WTC11 (cell line): ENCODE measurements around the gene ZNHIT3. TPM values are rescaled to one million over a fixed set of nuclear protein-coding genes. Genes with fewer than 3 reads are reported as not detected.

Source experiments
- ATAC-seq: fragments of 200-7000 bp; cut with Tn5 transposase; 2 replicates; pipeline ENCODE4 v1.10.0; 2021; ENCODE audit warnings: mild to moderate bottlenecking, moderate library complexity
- CTCF ChIA-PET: fragments of 300-600 bp; sonication (Branson Sonifier 250); formaldehyde crosslinking; loops from one replicate; lab custom pipeline; 2021; ENCODE audit warnings: antibody characterized with exemption; lab: Charles Lee
- POLR2A ChIA-PET: fragments of 350-600 bp; sonication (Branson Sonifier 250); formaldehyde crosslinking; loops from one replicate; lab custom pipeline; 2021; ENCODE audit warnings: antibody characterized with exemption; lab: Charles Lee
- DNase-seq: peaks from one replicate; pipeline ENCODE4 v3.0.0; 2021; ENCODE audit warnings: low spot score
- H3K27ac Mint-ChIP-seq: 2 replicates; pipeline ENCODE4 v1.8.0; 2021; ENCODE audit warnings: mixed read lengths
- H3K27me3 Mint-ChIP-seq: 2 replicates; pipeline ENCODE4 v1.8.0; 2021; ENCODE audit warnings: low read depth, mild to moderate bottlenecking, moderate library complexity, mixed read lengths
- H3K36me3 Mint-ChIP-seq: 2 replicates; pipeline ENCODE4 v1.8.0; 2021; ENCODE audit warnings: mixed read lengths
- H3K4me1 Mint-ChIP-seq: 2 replicates; pipeline ENCODE4 v1.8.0; 2022; ENCODE audit warnings: mixed read lengths
- H3K4me3 Mint-ChIP-seq: 2 replicates; pipeline ENCODE4 v1.8.0; 2021; ENCODE audit warnings: mild to moderate bottlenecking, moderate library complexity, mixed read lengths
- H3K9me3 Mint-ChIP-seq: 2 replicates; pipeline ENCODE4 v1.8.0; 2021; ENCODE audit warnings: mixed read lengths
- ERG ChIP-seq: fragments of 250-450 bp; sonication (Bioruptor Pico); IDR thresholded peaks from 2 replicates; pipeline ENCODE4 v1.8.0; 2021; ENCODE audit warnings: mild to moderate bottlenecking
- GABPB1 ChIP-seq: sonication (generic); formaldehyde crosslinking; IDR thresholded peaks from 2 replicates; pipeline ENCODE4 v1.8.1; 2023; ENCODE audit warnings: mild to moderate bottlenecking, missing genetic modification reagents
- KAT7 ChIP-seq: sonication (generic); formaldehyde crosslinking; IDR thresholded peaks from 2 replicates; pipeline ENCODE4 v1.8.1; 2023; ENCODE audit warnings: missing genetic modification reagents, mild to moderate bottlenecking, borderline replicate concordance
- MYBL2 ChIP-seq: sonication (generic); formaldehyde crosslinking; IDR thresholded peaks from 2 replicates; pipeline ENCODE4 v1.8.1; 2023; ENCODE audit warnings: mild to moderate bottlenecking, moderate library complexity, missing genetic modification reagents
- NFE2L1 ChIP-seq: sonication (generic); formaldehyde crosslinking; IDR thresholded peaks from 2 replicates; pipeline ENCODE4 v1.8.1; 2023; ENCODE audit warnings: missing genetic modification reagents
- NR1H2 ChIP-seq: sonication (generic); formaldehyde crosslinking; IDR thresholded peaks from 2 replicates; pipeline ENCODE4 v1.9.0; 2021; ENCODE audit warnings: mild to moderate bottlenecking, moderate library complexity, missing genetic modification reagents
- SMAD4 ChIP-seq: sonication (generic); formaldehyde crosslinking; IDR thresholded peaks from 2 replicates; pipeline ENCODE4 v1.8.0; 2022; ENCODE audit warnings: mild to moderate bottlenecking, missing genetic modification reagents
- SOX15 ChIP-seq: fragments of 250-450 bp; sonication (Bioruptor Pico); IDR thresholded peaks from 2 replicates; pipeline ENCODE4 v1.9.0; 2021; ENCODE audit warnings: mild to moderate bottlenecking
- ZNF219 ChIP-seq: sonication (generic); formaldehyde crosslinking; IDR thresholded peaks from 2 replicates; pipeline ENCODE4 v1.8.0; 2023; ENCODE audit warnings: missing genetic modification reagents, mild to moderate bottlenecking, borderline replicate concordance
- ZNF232 ChIP-seq: sonication (generic); formaldehyde crosslinking; IDR thresholded peaks from 2 replicates; pipeline ENCODE4 v1.8.0; 2022; ENCODE audit warnings: mild to moderate bottlenecking, missing genetic modification reagents
- ZNF263 ChIP-seq: sonication (generic); formaldehyde crosslinking; IDR thresholded peaks from 2 replicates; pipeline ENCODE4 v1.8.1; 2022; ENCODE audit warnings: low read depth, mild to moderate bottlenecking, moderate library complexity, missing genetic modification reagents
- ZNF317 ChIP-seq: sonication (generic); formaldehyde crosslinking; IDR thresholded peaks from 2 replicates; pipeline ENCODE4 v1.8.1; 2023; ENCODE audit warnings: low read depth, mild to moderate bottlenecking, moderate library complexity, missing genetic modification reagents, borderline replicate concordance
- ZNF671 ChIP-seq: fragments of 250-450 bp; sonication (Bioruptor Pico); IDR thresholded peaks from 2 replicates; pipeline ENCODE4 v1.8.0; 2021; ENCODE audit warnings: mild to moderate bottlenecking
- total RNA-seq: library from RNA; stranded (reverse); gene quantifications from 3 replicates; pipeline ENCODE4 v1.2.3, GENCODE V29; 2021
- TF ChIP-seq, protein P1 (sequence below): fragments of 250-450 bp; sonication (Bioruptor Pico); IDR thresholded peaks from 2 replicates; pipeline ENCODE4 v2.1.2; 2022; ENCODE audit warnings: mild to moderate bottlenecking, moderate library complexity
- TF ChIP-seq, protein P2 (sequence below): fragments of 250-450 bp; sonication (Bioruptor Pico); IDR thresholded peaks from 2 replicates; pipeline ENCODE4 v1.9.0; 2021; ENCODE audit warnings: mild to moderate bottlenecking
- TF ChIP-seq, protein P3 (sequence below): sonication (generic); formaldehyde crosslinking; IDR thresholded peaks from 2 replicates; pipeline ENCODE4 v1.8.0; 2023; ENCODE audit warnings: missing genetic modification reagents

The ZNHIT3 gene
- total RNA-seq, 1 experiment from 2014 or later, result 47.0 TPM

- Mint-ChIP-seq H3K4me1 (0 out of 2 replicates have a peak, but pooled peaks cover 5% of the 10 kb centered on the region), H3K36me3 (peaks cover 14% of the 10 kb centered on the region), H3K27ac (no peak overlapping the region), H3K4me3 (no peak overlapping the region), H3K9me3 (no peaks in the 10 kb centered on the region)
- ChIA-PET POLR2A (no interaction called here), CTCF (interaction anchor here (1.3 kb wide), 1 partner anchor 62 kb away, joined by 8 read pairs; no protein-coding TSS in a partner anchor)
- ATAC-seq (no peak), DNase-seq (no peak)
- TF ChIP-seq ERG (CRISPR knock-in tag) (no peak), ZNF263 (CRISPR knock-in tag) (no peak), GABPB1 (no peak), ZNF671 (CRISPR knock-in tag) (no peak), MYBL2 (CRISPR knock-in tag) (no peak), SOX15 (no peak), KAT7 (CRISPR knock-in tag) (no peak), ZNF317 (CRISPR knock-in tag) (no peak), ZNF219 (no peak)
- TF ChIP-seq, protein P1, sequence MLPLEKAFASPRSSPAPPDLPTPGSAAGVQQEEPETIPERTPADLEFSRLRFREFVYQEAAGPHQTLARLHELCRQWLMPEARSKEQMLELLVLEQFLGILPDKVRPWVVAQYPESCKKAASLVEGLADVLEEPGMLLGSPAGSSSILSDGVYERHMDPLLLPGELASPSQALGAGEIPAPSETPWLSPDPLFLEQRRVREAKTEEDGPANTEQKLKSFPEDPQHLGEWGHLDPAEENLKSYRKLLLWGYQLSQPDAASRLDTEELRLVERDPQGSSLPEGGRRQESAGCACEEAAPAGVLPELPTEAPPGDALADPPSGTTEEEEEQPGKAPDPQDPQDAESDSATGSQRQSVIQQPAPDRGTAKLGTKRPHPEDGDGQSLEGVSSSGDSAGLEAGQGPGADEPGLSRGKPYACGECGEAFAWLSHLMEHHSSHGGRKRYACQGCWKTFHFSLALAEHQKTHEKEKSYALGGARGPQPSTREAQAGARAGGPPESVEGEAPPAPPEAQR (CRISPR knock-in tag), result no peak
- TF ChIP-seq, protein P2, sequence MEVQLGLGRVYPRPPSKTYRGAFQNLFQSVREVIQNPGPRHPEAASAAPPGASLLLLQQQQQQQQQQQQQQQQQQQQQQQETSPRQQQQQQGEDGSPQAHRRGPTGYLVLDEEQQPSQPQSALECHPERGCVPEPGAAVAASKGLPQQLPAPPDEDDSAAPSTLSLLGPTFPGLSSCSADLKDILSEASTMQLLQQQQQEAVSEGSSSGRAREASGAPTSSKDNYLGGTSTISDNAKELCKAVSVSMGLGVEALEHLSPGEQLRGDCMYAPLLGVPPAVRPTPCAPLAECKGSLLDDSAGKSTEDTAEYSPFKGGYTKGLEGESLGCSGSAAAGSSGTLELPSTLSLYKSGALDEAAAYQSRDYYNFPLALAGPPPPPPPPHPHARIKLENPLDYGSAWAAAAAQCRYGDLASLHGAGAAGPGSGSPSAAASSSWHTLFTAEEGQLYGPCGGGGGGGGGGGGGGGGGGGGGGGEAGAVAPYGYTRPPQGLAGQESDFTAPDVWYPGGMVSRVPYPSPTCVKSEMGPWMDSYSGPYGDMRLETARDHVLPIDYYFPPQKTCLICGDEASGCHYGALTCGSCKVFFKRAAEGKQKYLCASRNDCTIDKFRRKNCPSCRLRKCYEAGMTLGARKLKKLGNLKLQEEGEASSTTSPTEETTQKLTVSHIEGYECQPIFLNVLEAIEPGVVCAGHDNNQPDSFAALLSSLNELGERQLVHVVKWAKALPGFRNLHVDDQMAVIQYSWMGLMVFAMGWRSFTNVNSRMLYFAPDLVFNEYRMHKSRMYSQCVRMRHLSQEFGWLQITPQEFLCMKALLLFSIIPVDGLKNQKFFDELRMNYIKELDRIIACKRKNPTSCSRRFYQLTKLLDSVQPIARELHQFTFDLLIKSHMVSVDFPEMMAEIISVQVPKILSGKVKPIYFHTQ, result no peak
- TF ChIP-seq, protein P3, sequence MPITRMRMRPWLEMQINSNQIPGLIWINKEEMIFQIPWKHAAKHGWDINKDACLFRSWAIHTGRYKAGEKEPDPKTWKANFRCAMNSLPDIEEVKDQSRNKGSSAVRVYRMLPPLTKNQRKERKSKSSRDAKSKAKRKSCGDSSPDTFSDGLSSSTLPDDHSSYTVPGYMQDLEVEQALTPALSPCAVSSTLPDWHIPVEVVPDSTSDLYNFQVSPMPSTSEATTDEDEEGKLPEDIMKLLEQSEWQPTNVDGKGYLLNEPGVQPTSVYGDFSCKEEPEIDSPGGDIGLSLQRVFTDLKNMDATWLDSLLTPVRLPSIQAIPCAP (CRISPR knock-in tag), result no peak
- TF ChIP-seq, all 79 proteins: peak for 0
- H3K27me3 Mint-ChIP-seq, result no peaks in the 10 kb centered on the region
Measured at GRCh38 chr17:36540696-36541095, 54.2 kb downstream of the ZNHIT3 start.

- ChIA-PET CTCF (interaction anchor here (0.8 kb wide), 1 partner anchor 60 kb away, joined by 3 read pairs; no protein-coding TSS in a partner anchor), POLR2A (interaction anchor here (0.7 kb wide), 1 partner anchor 59 kb away, joined by 3 read pairs; no protein-coding TSS in a partner anchor)
- Mint-ChIP-seq H3K36me3 (peaks cover 8% of the 10 kb centered on the region), H3K4me1 (peaks cover 19% of the 10 kb centered on the region), H3K27me3 (no peaks in the 10 kb centered on the region), H3K4me3 (no peak overlapping the region), H3K9me3 (no peaks in the 10 kb centered on the region), H3K27ac (no peak overlapping the region)
- TF ChIP-seq SMAD4 (CRISPR knock-in tag) (no peak), NR1H2 (no peak), ZNF232 (CRISPR knock-in tag) (no peak)
- no peak for DNase-seq
- ATAC-seq, result no peak
Measured at GRCh38 chr17:36542755-36543154, 56.3 kb downstream of the ZNHIT3 start.

GRCh38 chr17:36544044-36544306 lies 57.5 kb downstream of the ZNHIT3 start:
- Mint-ChIP-seq H3K27me3 (no peaks in the 10 kb centered on the region), H3K4me1 (peaks cover 24% of the 10 kb centered on the region), H3K27ac (peak overlapping the region; percentile 95), H3K4me3 (peak overlapping the region; percentile 98), H3K36me3 (peaks cover 3% of the 10 kb centered on the region; the same call in 1 of the 2 replicates), H3K9me3 (no peaks in the 10 kb centered on the region)
- ATAC-seq, result peak; percentile 1; the same call in 1 of the 2 replicates
- POLR2A ChIA-PET, result interaction anchor here (1.1 to 3.5 kb wide), 2 partner anchors 10 to 57 kb away, joined by 3 to 37 read pairs; partner anchors contain the start of genes MYO19 and PIGW
- no peak for DNase-seq
- no peak for TF ChIP-seq NFE2L1 (CRISPR knock-in tag)
- CTCF ChIA-PET, result interaction anchor here (0.6 to 5.4 kb wide), 2 partner anchors 9 to 59 kb away, joined by 3 to 40 read pairs; partner anchors contain the start of genes MYO19 and PIGW
